HEK293 (cell line): Measurements from ENCODE around the gene CPA4.

ENCODE experiments used
- CTCF ChIP-seq: fragments of 450-650 bp; formaldehyde crosslinking; IDR thresholded peaks from 2 replicates; pipeline ENCODE4 v1.5.1; 2016; ENCODE audit warnings: missing biosample characterization, missing genetic modification characterization
- SP2 ChIP-seq: fragments of 450-650 bp; formaldehyde crosslinking; IDR thresholded peaks from 2 replicates; pipeline ENCODE4 v1.5.1; 2016; ENCODE audit warnings: missing biosample characterization, missing genetic modification characterization
- ZNF175 ChIP-seq: fragments of 450-650 bp; formaldehyde crosslinking; IDR thresholded peaks from 2 replicates; pipeline ENCODE4 v1.5.1; 2016; ENCODE audit warnings: missing biosample characterization, missing genetic modification characterization

- TF ChIP-seq SP2 (tag by site-specific recombination) (no peak), CTCF (tag by site-specific recombination) (no peak), ZNF175 (no peak)
Observed at GRCh38 chr7:130334274-130334673, 41.3 kb downstream of the CPA4 start.
